Progenitor cell of endocrine pancreas (in vitro differentiated cells): ENCODE data around the gene MAGEB3. TPM values are rescaled to one million over a fixed set of nuclear protein-coding genes. Genes with fewer than 3 reads are reported as not detected.

Experiments
- DNase-seq: peaks from one replicate; pipeline ENCODE4 v3.0.0; 2021; ENCODE audit warnings: low spot score; ENCODE audit not compliant: unreplicated experiment
- H3K27ac Mint-ChIP-seq: 2 replicates; pipeline ENCODE4 v1.8.0; 2021; ENCODE audit warnings: mild to moderate bottlenecking, moderate library complexity, mixed read lengths
- H3K27me3 Mint-ChIP-seq: 2 replicates; pipeline ENCODE4 v1.8.0; 2021; ENCODE audit warnings: mixed read lengths
- H3K36me3 Mint-ChIP-seq: 2 replicates; pipeline ENCODE4 v1.8.0; 2022; ENCODE audit warnings: mixed read lengths; ENCODE audit not compliant: insufficient read depth
- H3K4me1 Mint-ChIP-seq: 2 replicates; pipeline ENCODE4 v1.8.0; 2021; ENCODE audit warnings: low read depth, mixed read lengths
- H3K4me3 Mint-ChIP-seq: 2 replicates; pipeline ENCODE4 v1.8.0; 2021; ENCODE audit warnings: low read depth, mild to moderate bottlenecking, moderate library complexity, mixed read lengths
- H3K9me3 Mint-ChIP-seq: 2 replicates; pipeline ENCODE4 v1.8.0; 2021; ENCODE audit warnings: low read depth, mixed read lengths
- CTCF ChIP-seq: fragments of 200-600 bp; sonication (generic); IDR thresholded peaks from one replicate; pipeline ENCODE4 v1.5.0; 2021; ENCODE audit warnings: antibody characterized with exemption, mild to moderate bottlenecking; ENCODE audit not compliant: unreplicated experiment
- total RNA-seq: library from RNA; stranded (reverse); gene quantifications from 2 replicates; pipeline ENCODE4 v1.2.1, GENCODE V29; 2021

MAGEB3 gene
- total RNA-seq, 1 donor from 2014 or later: 0.26 TPM

- no peaks in the 10 kb centered on the region for H3K36me3 Mint-ChIP-seq
- TF ChIP-seq CTCF: no peak
- no peak overlapping the region for H3K27ac Mint-ChIP-seq
- DNase-seq: no peak
- H3K4me1 Mint-ChIP-seq: no peaks in the 10 kb centered on the region
- H3K4me3 Mint-ChIP-seq: no peak overlapping the region
- no peaks in the 10 kb centered on the region for H3K9me3 Mint-ChIP-seq
- H3K27me3 Mint-ChIP-seq: no peaks in the 10 kb centered on the region
Measured at GRCh38 chrX:30212172-30212571, 18.3 kb upstream of the MAGEB3 start.

GRCh38 chrX:30215357-30215843 lies 15.1 kb upstream of the MAGEB3 start, which contains the start of gene MAGEB2:
Gene MAGEB2, plus strand, starts transcription at chrX:30215563. Its CDS starts 3,018 bp downstream, at chrX:30218581.
- H3K27me3 Mint-ChIP-seq: no peaks in the 10 kb centered on the region
- H3K9me3 Mint-ChIP-seq: no peaks in the 10 kb centered on the region
- no peaks in the 10 kb centered on the region for H3K4me1 Mint-ChIP-seq
- no peak within 1 kb of the TSS for H3K4me3 Mint-ChIP-seq
- no peak within 1 kb of the TSS for H3K27ac Mint-ChIP-seq
- DNase-seq: no peak
- TF ChIP-seq CTCF: no peak
- no peaks in the 10 kb centered on the region for H3K36me3 Mint-ChIP-seq

- Mint-ChIP-seq H3K4me1 (no peaks in the 10 kb centered on the region), H3K27me3 (no peaks in the 10 kb centered on the region), H3K27ac (no peak overlapping the region), H3K4me3 (no peak overlapping the region), H3K9me3 (no peaks in the 10 kb centered on the region), H3K36me3 (no peaks in the 10 kb centered on the region)
- DNase-seq: no peak
- TF ChIP-seq CTCF: no peak
Measured at GRCh38 chrX:30217465-30217864, 13.0 kb upstream of the MAGEB3 start.

- Mint-ChIP-seq H3K27ac (no peak overlapping the region), H3K36me3 (no peaks in the 10 kb centered on the region), H3K4me1 (no peaks in the 10 kb centered on the region)
Measured at GRCh38 chrX:30219372-30219771, 11.1 kb upstream of the MAGEB3 start.

GRCh38 chrX:30220661-30221060 lies 9.8 kb upstream of the MAGEB3 start:
- Mint-ChIP-seq H3K36me3 (no peaks in the 10 kb centered on the region), H3K27ac (no peak overlapping the region), H3K4me3 (no peak overlapping the region), H3K4me1 (no peaks in the 10 kb centered on the region), H3K9me3 (no peaks in the 10 kb centered on the region), H3K27me3 (no peaks in the 10 kb centered on the region)
- no peak for TF ChIP-seq CTCF
- no peak for DNase-seq

More at GRCh38 chrX:30219372-30219771, 11.1 kb upstream of the MAGEB3 start:
- no peaks in the 10 kb centered on the region for H3K27me3 Mint-ChIP-seq
- H3K9me3 Mint-ChIP-seq: no peaks in the 10 kb centered on the region
- no peak overlapping the region for H3K4me3 Mint-ChIP-seq
- no peak for TF ChIP-seq CTCF
- no peak for DNase-seq
